Measurements from ENCODE around the gene MED12.
"Not testable (repeated sequence)": the region's sequence is repeated elsewhere in the genome, so short reads cannot be mapped to it uniquely, and the experiment has no call there.

Gene MED12

GRCh38 chrX:71166461-71166860, 48.1 kb downstream of the MED12 start:
- no peak for DNase-seq

- no peak for DNase-seq
Observed at GRCh38 chrX:71167031-71167781, 48.8 kb downstream of the MED12 start.

- no peak for DNase-seq
Observed at GRCh38 chrX:71168134-71168533, 49.7 kb downstream of the MED12 start.

GRCh38 chrX:71169586-71169985, 51.2 kb downstream of the MED12 start:
- DNase-seq = no peak

- no peak for DNase-seq
Observed at GRCh38 chrX:71170660-71171059, 52.3 kb downstream of the MED12 start.

GRCh38 chrX:71171110-71171801, 52.9 kb downstream of the MED12 start:
- DNase-seq = no peak

GRCh38 chrX:71173440-71173839, 55.0 kb downstream of the MED12 start:
- DNase-seq = no peak

- no peak for DNase-seq
Observed at GRCh38 chrX:71174795-71175194, 56.4 kb downstream of the MED12 start.

GRCh38 chrX:71175531-71175930, 57.1 kb downstream of the MED12 start:
- DNase-seq = no peak

- DNase-seq = no peak
Observed at GRCh38 chrX:71177327-71177726, 58.9 kb downstream of the MED12 start.

GRCh38 chrX:71178908-71179307, 60.5 kb downstream of the MED12 start:
- peak; percentile 9 for DNase-seq

- DNase-seq = not testable (repeated sequence)
Observed at GRCh38 chrX:71180579-71181265, 62.3 kb downstream of the MED12 start.

- peak; percentile 46 for DNase-seq
Observed at GRCh38 chrX:71181558-71181909, 63.1 kb downstream of the MED12 start.

GRCh38 chrX:71181910-71182799, 63.8 kb downstream of the MED12 start:
- DNase-seq = peak; percentile 91

GRCh38 chrX:71182871-71183270, 64.5 kb downstream of the MED12 start:
- no peak for DNase-seq

GRCh38 chrX:71183341-71183740, 64.9 kb downstream of the MED12 start:
- DNase-seq = no peak

- no peak for DNase-seq
Observed at GRCh38 chrX:71184092-71184491, 65.7 kb downstream of the MED12 start.

GRCh38 chrX:71184803-71185495, 66.6 kb downstream of the MED12 start:
- DNase-seq = peak; percentile 21

GRCh38 chrX:71191248-71191647, 72.9 kb downstream of the MED12 start:
- DNase-seq = no peak

All from NCI-H1105 (cell line).